ENCODE data around the gene SALL1. TPM values are rescaled to one million over a fixed set of nuclear protein-coding genes. Genes with fewer than 3 reads are reported as not detected.

The SALL1 gene
- total RNA-seq, 1 experiment from 2014 or later = 101 TPM

DNA sequence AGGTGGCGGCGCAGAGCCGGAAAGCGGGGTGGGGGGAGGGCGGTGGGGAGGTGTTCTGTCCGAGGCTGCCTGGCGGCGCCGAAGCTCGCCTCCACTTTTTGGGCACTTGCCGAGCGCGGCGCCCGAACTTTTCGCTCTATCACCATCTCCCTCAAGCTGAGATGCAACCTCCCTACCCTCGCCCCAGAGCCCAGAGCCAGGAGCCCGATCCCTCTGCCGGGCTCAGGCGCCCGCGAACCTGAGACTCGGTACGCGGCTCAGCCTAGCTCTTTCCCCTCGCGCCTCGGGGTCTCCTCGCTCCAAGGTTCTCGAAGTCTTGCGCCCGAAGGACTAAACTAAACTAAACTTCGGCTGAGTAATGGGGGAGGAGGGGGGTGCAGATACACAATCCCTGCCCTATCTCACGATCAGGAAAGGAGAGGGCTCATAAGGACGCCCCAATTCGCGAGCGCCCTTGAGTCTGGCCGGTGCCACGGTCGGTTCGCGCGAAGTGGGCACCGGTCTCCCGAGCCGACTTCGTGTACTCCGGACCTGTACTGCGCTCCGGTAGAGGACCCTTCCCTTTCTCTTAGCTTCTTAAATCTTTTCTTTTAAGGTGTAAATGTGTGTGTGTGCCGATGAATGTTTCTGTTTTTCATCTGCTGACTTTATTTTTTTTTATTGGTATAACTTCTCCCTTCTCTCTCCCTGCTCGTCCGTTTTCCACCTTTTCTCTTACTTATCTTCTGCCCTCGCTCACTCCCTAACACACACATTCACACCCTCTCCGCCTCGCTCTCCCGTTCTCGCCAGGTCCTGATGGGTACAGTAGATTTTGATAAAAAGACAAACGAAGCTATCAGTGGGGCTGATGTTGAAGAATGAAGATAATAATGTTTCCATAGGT, 1.9 kb upstream of the SALL1 start:
- no peak overlapping the region for H4K8ac ChIP-seq (replicated peaks; ENCODE audit: insufficient read length, low read depth, low read length)
- peak overlapping the region; percentile 33 for H3K9ac ChIP-seq (ENCODE audit: extremely low read depth, insufficient read length, low read length)
- TF ChIP-seq, protein P1, sequence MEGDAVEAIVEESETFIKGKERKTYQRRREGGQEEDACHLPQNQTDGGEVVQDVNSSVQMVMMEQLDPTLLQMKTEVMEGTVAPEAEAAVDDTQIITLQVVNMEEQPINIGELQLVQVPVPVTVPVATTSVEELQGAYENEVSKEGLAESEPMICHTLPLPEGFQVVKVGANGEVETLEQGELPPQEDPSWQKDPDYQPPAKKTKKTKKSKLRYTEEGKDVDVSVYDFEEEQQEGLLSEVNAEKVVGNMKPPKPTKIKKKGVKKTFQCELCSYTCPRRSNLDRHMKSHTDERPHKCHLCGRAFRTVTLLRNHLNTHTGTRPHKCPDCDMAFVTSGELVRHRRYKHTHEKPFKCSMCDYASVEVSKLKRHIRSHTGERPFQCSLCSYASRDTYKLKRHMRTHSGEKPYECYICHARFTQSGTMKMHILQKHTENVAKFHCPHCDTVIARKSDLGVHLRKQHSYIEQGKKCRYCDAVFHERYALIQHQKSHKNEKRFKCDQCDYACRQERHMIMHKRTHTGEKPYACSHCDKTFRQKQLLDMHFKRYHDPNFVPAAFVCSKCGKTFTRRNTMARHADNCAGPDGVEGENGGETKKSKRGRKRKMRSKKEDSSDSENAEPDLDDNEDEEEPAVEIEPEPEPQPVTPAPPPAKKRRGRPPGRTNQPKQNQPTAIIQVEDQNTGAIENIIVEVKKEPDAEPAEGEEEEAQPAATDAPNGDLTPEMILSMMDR (conservative IDR thresholded peaks at IDR 0.05) = no peak
- no peak overlapping the region for H4K5ac ChIP-seq (ENCODE audit: insufficient read length, low read depth, low read length)
- no peak overlapping the region for H2BK15ac ChIP-seq (ENCODE audit: low read depth, low read length)
- no peak overlapping the region for H2BK5ac ChIP-seq (ENCODE audit: insufficient read length, low read length)
- peaks cover 56% of the 10 kb centered on the region for H3K23me2 ChIP-seq (ENCODE audit: insufficient read length, low read depth, low read length, poor library complexity, severe bottlenecking)
- no peak overlapping the region for H4K91ac ChIP-seq (ENCODE audit: insufficient read length, low read depth, low read length)
- H3K4me3 Mint-ChIP-seq = peak overlapping the region; percentile 78 to 87
- peak overlapping the region; percentile 82 for H3K4me2 ChIP-seq (ENCODE audit: insufficient read depth, insufficient read length, low read length)
- no peak overlapping the region for H2BK20ac ChIP-seq (ENCODE audit: low read depth, low read length, poor library complexity, severe bottlenecking)
- H3K27ac Mint-ChIP-seq = peak overlapping the region; percentile 9 to 79 (median 75); a peak in 6 of 7 replicates
- peaks cover 54% of the 10 kb centered on the region in 2 experiments for H3K4me1 Mint-ChIP-seq
- DNase-seq = no peak
- no peak overlapping the region for H2BK12ac ChIP-seq (ENCODE audit: insufficient read length, low read depth, low read length)
- no peak overlapping the region for H3K56ac ChIP-seq (ENCODE audit: insufficient read length, low read depth, low read length)
- H3K79me2 ChIP-seq (ENCODE audit: insufficient read depth, low read length) = peaks cover 15% of the 10 kb centered on the region; the same call in 1 of the 2 replicates
- H3K27me3 Mint-ChIP-seq (ENCODE audit: low read depth) = peaks cover 48% of the 10 kb centered on the region
- peak overlapping the region; percentile 85; the same call in 1 of the 2 replicates for H3K14ac ChIP-seq (ENCODE audit: insufficient read depth, low read length)
- peaks cover 24% of the 10 kb centered on the region; the same call in 1 of the 2 replicates for H3K27me3 ChIP-seq (ENCODE audit: insufficient read depth, low read length)
- no peak overlapping the region for H2BK120ac ChIP-seq (ENCODE audit: low read depth, low read length, poor library complexity, severe bottlenecking)
- peak overlapping the region; percentile 52 for H3K18ac ChIP-seq (ENCODE audit: insufficient read length, low read depth, low read length)
- peaks cover 0 to 15% (median 12%) of the 10 kb centered on the region in 3 experiments; a peak in 5 of 7 replicates for H3K36me3 Mint-ChIP-seq (ENCODE audit: insufficient read depth in 1 of 3, low read depth in 3 of 3)
- no peak overlapping the region for H2AK5ac ChIP-seq (ENCODE audit: insufficient read length, low read length)
- no peak overlapping the region for H3T11ph ChIP-seq (ENCODE audit: low read length)
- no peak overlapping the region for H2AFZ ChIP-seq (ENCODE audit: low read length)
- WGBS (ENCODE audit: extremely low coverage, insufficient read length, low lambda C conversion rate) = no CpG with 5 or more reads among the region's 60 CpGs
- H4K20me1 ChIP-seq (ENCODE audit: control insufficient read depth, insufficient read depth, insufficient read length) = no peaks in the 10 kb centered on the region
- H3K4me1 ChIP-seq (ENCODE audit: insufficient read depth, low read length) = peaks cover 4% of the 10 kb centered on the region; the same call in 1 of the 2 replicates
- no peak overlapping the region; the same call in 1 of the 2 replicates for H3K4ac ChIP-seq (ENCODE audit: low read depth, low read length)
- no peak overlapping the region for H3K27ac ChIP-seq (ENCODE audit: insufficient read length, low read depth, low read length)
- no peaks in the 10 kb centered on the region for H3K9me3 ChIP-seq (ENCODE audit: control insufficient read depth, low read depth, low read length)
- H3K79me1 ChIP-seq (ENCODE audit: insufficient read depth, low read depth, low read length, poor library complexity, severe bottlenecking) = no peaks in the 10 kb centered on the region
- no peaks in the 10 kb centered on the region; a peak in 2 of 5 replicates for H3K9me3 Mint-ChIP-seq
- H3K23ac ChIP-seq (ENCODE audit: insufficient read length, low read depth, low read length) = no peak overlapping the region
